HG03060 (cell line): ENCODE data around the gene MAN2A1.
"Not testable (repeated sequence)": the region's sequence is repeated elsewhere in the genome, so short reads cannot be mapped to it uniquely, and the experiment has no call there.

ENCODE experiments used
- ATAC-seq: cut with Tn5 transposase; IDR thresholded peaks from one replicate; pipeline ENCODE4 v1.9.1; 2021; ENCODE audit warnings: low read depth, moderate number of reproducible peaks; ENCODE audit not compliant: unreplicated experiment

The MAN2A1 gene

GRCh38 chr5:109805472-109805871, 115.7 kb downstream of the MAN2A1 start:
- ATAC-seq, result no peak

GRCh38 chr5:109805883-109806282, 116.2 kb downstream of the MAN2A1 start:
- no peak for ATAC-seq

- no peak for ATAC-seq
Observed at GRCh38 chr5:109812698-109813097, 123.0 kb downstream of the MAN2A1 start.

GRCh38 chr5:109816732-109817131, 127.0 kb downstream of the MAN2A1 start:
- no peak for ATAC-seq

GRCh38 chr5:109819878-109820277, 130.2 kb downstream of the MAN2A1 start:
- no peak for ATAC-seq

- ATAC-seq, result no peak
Observed at GRCh38 chr5:109823597-109823996, 133.9 kb downstream of the MAN2A1 start.

GRCh38 chr5:109825450-109825849, 135.7 kb downstream of the MAN2A1 start:
- ATAC-seq, result no peak

GRCh38 chr5:109826426-109826825, 136.7 kb downstream of the MAN2A1 start:
- no peak for ATAC-seq

- ATAC-seq, result no peak
Observed at GRCh38 chr5:109829331-109829730, 139.6 kb downstream of the MAN2A1 start.

- no peak for ATAC-seq
Observed at GRCh38 chr5:109830955-109831502, 141.3 kb downstream of the MAN2A1 start.

GRCh38 chr5:109832207-109833188, 142.8 kb downstream of the MAN2A1 start:
- not testable (repeated sequence) for ATAC-seq

- no peak for ATAC-seq
Observed at GRCh38 chr5:109833946-109834345, 144.2 kb downstream of the MAN2A1 start.

- ATAC-seq, result no peak
Observed at GRCh38 chr5:109836280-109836679, 146.6 kb downstream of the MAN2A1 start.

- no peak for ATAC-seq
Observed at GRCh38 chr5:109837231-109837861, 147.6 kb downstream of the MAN2A1 start.

- no peak for ATAC-seq
Observed at GRCh38 chr5:109838157-109838556, 148.4 kb downstream of the MAN2A1 start.

- ATAC-seq, result no peak
Observed at GRCh38 chr5:109844148-109844547, 154.4 kb downstream of the MAN2A1 start.

- ATAC-seq, result no peak
Observed at GRCh38 chr5:109844695-109845094, 155.0 kb downstream of the MAN2A1 start.

- ATAC-seq, result no peak
Observed at GRCh38 chr5:109848130-109848529, 158.4 kb downstream of the MAN2A1 start.

GRCh38 chr5:109849478-109850088, 159.9 kb downstream of the MAN2A1 start:
- no peak for ATAC-seq

GRCh38 chr5:109852371-109853155, 162.8 kb downstream of the MAN2A1 start:
- ATAC-seq, result no peak
